ENCODE data around the gene BRSK2.
"Not testable (repeated sequence)": the region's sequence is repeated elsewhere in the genome, so short reads cannot be mapped to it uniquely, and the experiment has no call there.

Gene BRSK2

GRCh38 chr11:1502168-1502953 is 112.6 kb downstream of the BRSK2 start:
- no peak for DNase-seq

- no peak for DNase-seq
Observed at GRCh38 chr11:1502954-1503707, 113.4 kb downstream of the BRSK2 start.

GRCh38 chr11:1503708-1504104 is 114.0 kb downstream of the BRSK2 start:
- DNase-seq, result no peak

- no peak for DNase-seq
Observed at GRCh38 chr11:1504138-1504537, 114.4 kb downstream of the BRSK2 start.

- no peak for DNase-seq
Observed at GRCh38 chr11:1504581-1505290, 115.0 kb downstream of the BRSK2 start.

GRCh38 chr11:1505480-1505879 is 115.7 kb downstream of the BRSK2 start:
- no peak for DNase-seq

GRCh38 chr11:1506981-1507380 is 117.2 kb downstream of the BRSK2 start:
- DNase-seq, result no peak

GRCh38 chr11:1507381-1508140 is 117.8 kb downstream of the BRSK2 start:
- no peak for DNase-seq

GRCh38 chr11:1508491-1508891 is 118.8 kb downstream of the BRSK2 start:
- no peak for DNase-seq

- DNase-seq, result no peak
Observed at GRCh38 chr11:1508986-1509385, 119.3 kb downstream of the BRSK2 start.

- no peak for DNase-seq
Observed at GRCh38 chr11:1509626-1510255, 120.0 kb downstream of the BRSK2 start.

GRCh38 chr11:1510351-1510750 is 120.6 kb downstream of the BRSK2 start:
- not testable (repeated sequence) for DNase-seq

GRCh38 chr11:1510928-1511327 is 121.2 kb downstream of the BRSK2 start:
- DNase-seq, result no peak

GRCh38 chr11:1511937-1512496 is 122.3 kb downstream of the BRSK2 start:
- DNase-seq, result no peak
